PC-9 (cell line): ENCODE data around the gene CRB2. TPM values are rescaled to one million over a fixed set of nuclear protein-coding genes. Genes with fewer than 3 reads are reported as not detected.

ENCODE experiments used
- BruUV-seq: library from RNA; stranded (reverse); fragments of 400-500 nt; replicated peaks from 2 replicates; lab custom pipeline; 2021; lab: Mats Ljungman, UMichigan
- CTCF ChIA-PET: fragments of 300-600 bp; sonication (Branson Sonifier 250); formaldehyde crosslinking; loops from one replicate; lab custom pipeline; 2022; ENCODE audit warnings: antibody characterized with exemption; lab: Charles Lee
- POLR2A ChIA-PET: fragments of 300-600 bp; sonication (Branson Sonifier 250); formaldehyde crosslinking; loops from one replicate; lab custom pipeline; 2022; ENCODE audit warnings: antibody characterized with exemption; ENCODE audit not compliant: unreplicated experiment; lab: Charles Lee
- DNase-seq, 2 experiments: peaks; one replicate each; pipeline versions ENCODE4 v3.0.0 to v3.0.0-alpha.2; 2015 to 2022; ENCODE audit warnings: mixed read lengths in 1 of 2
- H2AFZ ChIP-seq: fragments of 200-600 bp; sonication (generic); 2 replicates; pipeline ENCODE4 v1.8.1; 2017; ENCODE audit warnings: antibody characterized with exemption
- H3F3A ChIP-seq: fragments of 200-600 bp; sonication (generic); 2 replicates; pipeline ENCODE4 v1.8.1; 2017; ENCODE audit warnings: antibody characterized with exemption, mild to moderate bottlenecking, low read depth; ENCODE audit not compliant: insufficient read depth
- H3K27ac ChIP-seq: fragments of 200-600 bp; sonication (generic); 2 replicates; pipeline ENCODE4 v1.6.1; 2016; ENCODE audit warnings: mixed run types
- H3K27me3 ChIP-seq: fragments of 200-600 bp; sonication (generic); 2 replicates; pipeline ENCODE4 v1.6.1; 2016; ENCODE audit warnings: low read depth, mixed run types; ENCODE audit not compliant: insufficient read depth
- H3K36me3 ChIP-seq: fragments of 200-600 bp; sonication (generic); 2 replicates; pipeline ENCODE4 v1.6.1; 2016; ENCODE audit warnings: low read depth, mixed run types
- H3K4me1 ChIP-seq: fragments of 200-600 bp; sonication (generic); replicated peaks from 2 replicates; pipeline ENCODE4 v1.6.1; 2016; ENCODE audit warnings: mixed run types; ENCODE audit not compliant: insufficient read depth
- H3K4me2 ChIP-seq: fragments of 200-600 bp; sonication (generic); 2 replicates; pipeline ENCODE4 v1.6.1; 2017; ENCODE audit warnings: mixed run types
- H3K4me3 ChIP-seq: fragments of 200-600 bp; sonication (generic); 2 replicates; pipeline ENCODE4 v1.6.1; 2016; ENCODE audit warnings: mixed run types
- H3K79me2 ChIP-seq: fragments of 200-600 bp; sonication (generic); 2 replicates; pipeline ENCODE4 v1.6.1; 2017; ENCODE audit warnings: low read depth, mixed run types
- H3K9me2 ChIP-seq: fragments of 200-600 bp; sonication (generic); 2 replicates; pipeline ENCODE4 v1.8.1; 2017; ENCODE audit warnings: mild to moderate bottlenecking; ENCODE audit not compliant: insufficient read depth
- H3K9me3 ChIP-seq: fragments of 200-600 bp; sonication (generic); 2 replicates; pipeline ENCODE4 v1.8.1; 2016; ENCODE audit warnings: low read depth; ENCODE audit not compliant: insufficient read depth
- H4K20me1 ChIP-seq: fragments of 200-600 bp; sonication (generic); 2 replicates; pipeline ENCODE4 v1.8.1; 2017; ENCODE audit not compliant: insufficient read depth
- CTCF ChIP-seq: fragments of 200-600 bp; sonication (generic); conservative IDR thresholded peaks from 2 replicates; pipeline ENCODE4 v1.6.1; 2017; ENCODE audit warnings: mixed run types, antibody characterized with exemption, mild to moderate bottlenecking, moderate library complexity
- EZH2 ChIP-seq: fragments of 200-600 bp; sonication (generic); IDR thresholded peaks from 2 replicates; pipeline ENCODE4 v1.8.0; 2017; ENCODE audit warnings: antibody characterized with exemption, low read depth
- intact Hi-C: fragments of 100-400 bp; cut with micrococcal nuclease; formaldehyde crosslinking; loops from one replicate; pipeline ENCODE4 v1.10.0; 2022; ENCODE audit not compliant: unreplicated experiment
- total RNA-seq: library from RNA; stranded (reverse); gene quantifications from 2 replicates; pipeline ENCODE4 v1.2.3, GENCODE V29; 2021

The CRB2 gene
- total RNA-seq, 1 experiment from 2014 or later = not detected

- no peaks in the 10 kb centered on the region for H3K9me2 ChIP-seq
- H3K79me2 ChIP-seq = no peaks in the 10 kb centered on the region
- H2AFZ ChIP-seq = no peak overlapping the region
- no peaks in the 10 kb centered on the region for H3K36me3 ChIP-seq
- ChIA-PET CTCF (no interaction called here), POLR2A (no interaction called here)
- H3K9me3 ChIP-seq = no peaks in the 10 kb centered on the region
- TF ChIP-seq CTCF (no peak), EZH2 (no peak)
- intact Hi-C loops = no loop called here
- H3K4me2 ChIP-seq = no peak overlapping the region
- no peaks in the 10 kb centered on the region for H3F3A ChIP-seq
- no peak for DNase-seq
- no peaks in the 10 kb centered on the region for H4K20me1 ChIP-seq
- H3K27me3 ChIP-seq = no peaks in the 10 kb centered on the region
- no TSS peak for BruUV-seq
- 0 out of 2 replicates have a peak, but pooled peaks cover 6% of the 10 kb centered on the region for H3K4me1 ChIP-seq
- no peak overlapping the region for H3K4me3 ChIP-seq
- no peak overlapping the region for H3K27ac ChIP-seq
These were observed 21.4 kb upstream of the CRB2 start for GRCh38 chr9:123334639-123335038.

- no peak overlapping the region for H2AFZ ChIP-seq
- no peaks in the 10 kb centered on the region for H3F3A ChIP-seq
- H3K4me1 ChIP-seq = 0 out of 2 replicates have a peak, but pooled peaks cover 5% of the 10 kb centered on the region
- no peaks in the 10 kb centered on the region for H3K9me2 ChIP-seq
- H3K27me3 ChIP-seq = no peaks in the 10 kb centered on the region
- DNase-seq = peak in 1 of 2 experiments; percentile 24
- no TSS peak for BruUV-seq
- no peaks in the 10 kb centered on the region for H3K9me3 ChIP-seq
- H3K4me3 ChIP-seq = no peak overlapping the region
- TF ChIP-seq EZH2 (no peak), CTCF (no peak)
- POLR2A ChIA-PET = no interaction called here
- CTCF ChIA-PET = no interaction called here
- no peak overlapping the region for H3K4me2 ChIP-seq
- H3K27ac ChIP-seq = no peak overlapping the region
- H3K36me3 ChIP-seq = no peaks in the 10 kb centered on the region
- no peaks in the 10 kb centered on the region for H4K20me1 ChIP-seq
- no peaks in the 10 kb centered on the region for H3K79me2 ChIP-seq
- intact Hi-C loops = no loop called here
These were observed 20.6 kb upstream of the CRB2 start for GRCh38 chr9:123335193-123335985.

GRCh38 chr9:123335986-123336329 is 20.0 kb upstream of the CRB2 start:
- no peak overlapping the region for H3K4me3 ChIP-seq
- no peaks in the 10 kb centered on the region for H4K20me1 ChIP-seq
- POLR2A ChIA-PET = no interaction called here
- H3K27me3 ChIP-seq = no peaks in the 10 kb centered on the region
- H3K27ac ChIP-seq = no peak overlapping the region
- H3K36me3 ChIP-seq = no peaks in the 10 kb centered on the region
- BruUV-seq = no TSS peak
- H3F3A ChIP-seq = no peaks in the 10 kb centered on the region
- no peak for TF ChIP-seq CTCF
- TF ChIP-seq EZH2 = no peak
- no peak overlapping the region for H2AFZ ChIP-seq
- H3K9me3 ChIP-seq = no peaks in the 10 kb centered on the region
- H3K9me2 ChIP-seq = no peaks in the 10 kb centered on the region
- intact Hi-C loops = no loop called here
- no peak overlapping the region for H3K4me2 ChIP-seq
- CTCF ChIA-PET = no interaction called here
- 0 out of 2 replicates have a peak, but pooled peaks cover 5% of the 10 kb centered on the region for H3K4me1 ChIP-seq
- H3K79me2 ChIP-seq = no peaks in the 10 kb centered on the region
- no peak for DNase-seq
